ENCODE measurements around the gene BORCS8.

DNA sequence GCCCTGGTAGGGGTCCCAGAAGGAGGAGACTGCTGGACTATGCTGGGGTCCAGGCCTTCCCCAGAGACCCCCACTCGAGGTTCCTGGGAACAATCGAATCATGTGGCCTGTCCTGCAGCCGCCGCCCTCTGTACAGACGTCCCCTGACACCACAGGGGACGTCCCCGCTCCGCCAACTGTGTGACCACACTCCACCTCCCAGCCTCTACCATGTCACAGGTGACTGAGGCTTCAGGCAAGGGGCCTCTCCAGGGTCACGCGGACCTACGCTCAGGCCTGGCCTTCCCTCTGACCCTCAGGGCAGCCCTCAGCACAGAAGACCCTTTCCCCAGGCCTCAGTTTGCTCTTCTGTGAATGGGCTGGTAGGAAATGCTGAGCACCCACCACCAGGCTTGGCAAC, 40.5 kb downstream of the BORCS8 start:
- TF ChIP-seq, protein P1, sequence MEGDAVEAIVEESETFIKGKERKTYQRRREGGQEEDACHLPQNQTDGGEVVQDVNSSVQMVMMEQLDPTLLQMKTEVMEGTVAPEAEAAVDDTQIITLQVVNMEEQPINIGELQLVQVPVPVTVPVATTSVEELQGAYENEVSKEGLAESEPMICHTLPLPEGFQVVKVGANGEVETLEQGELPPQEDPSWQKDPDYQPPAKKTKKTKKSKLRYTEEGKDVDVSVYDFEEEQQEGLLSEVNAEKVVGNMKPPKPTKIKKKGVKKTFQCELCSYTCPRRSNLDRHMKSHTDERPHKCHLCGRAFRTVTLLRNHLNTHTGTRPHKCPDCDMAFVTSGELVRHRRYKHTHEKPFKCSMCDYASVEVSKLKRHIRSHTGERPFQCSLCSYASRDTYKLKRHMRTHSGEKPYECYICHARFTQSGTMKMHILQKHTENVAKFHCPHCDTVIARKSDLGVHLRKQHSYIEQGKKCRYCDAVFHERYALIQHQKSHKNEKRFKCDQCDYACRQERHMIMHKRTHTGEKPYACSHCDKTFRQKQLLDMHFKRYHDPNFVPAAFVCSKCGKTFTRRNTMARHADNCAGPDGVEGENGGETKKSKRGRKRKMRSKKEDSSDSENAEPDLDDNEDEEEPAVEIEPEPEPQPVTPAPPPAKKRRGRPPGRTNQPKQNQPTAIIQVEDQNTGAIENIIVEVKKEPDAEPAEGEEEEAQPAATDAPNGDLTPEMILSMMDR (IDR thresholded peaks at IDR 0.05) = no peak
- TF ChIP-seq EP300 (IDR thresholded peaks at IDR 0.05) = no peak
- no peak for TF ChIP-seq POLR2A (IDR thresholded peaks at IDR 0.05)

Data from tibial nerve (tissue), 4 donors.